Amniotic stem cell (primary cell): ENCODE results near the gene FAM163A.

ENCODE experiments used
- DNase-seq: peaks from one replicate; lab custom pipeline; 2025; lab: John Stamatoyannopoulos, UW

Gene FAM163A

DNA sequence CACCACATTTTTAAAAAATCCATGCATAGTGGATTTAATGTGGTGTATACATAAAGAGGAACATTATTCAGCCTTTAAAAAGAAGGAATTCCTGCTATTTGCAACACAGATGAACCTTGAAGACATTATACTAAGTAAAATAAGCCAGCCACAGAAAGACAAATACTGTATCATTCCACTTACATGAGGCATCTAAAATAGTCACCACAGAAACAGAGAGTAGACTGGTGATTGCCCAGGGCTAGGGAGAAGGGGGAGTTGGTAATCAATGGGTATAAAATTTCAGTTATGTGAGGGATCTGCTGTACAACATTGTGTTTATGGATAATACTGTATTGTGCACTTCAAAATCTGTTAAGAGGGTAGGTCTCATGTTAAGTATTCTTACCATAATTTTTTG is 10.0 kb downstream of the FAM163A start:
- no peak for DNase-seq

DNA sequence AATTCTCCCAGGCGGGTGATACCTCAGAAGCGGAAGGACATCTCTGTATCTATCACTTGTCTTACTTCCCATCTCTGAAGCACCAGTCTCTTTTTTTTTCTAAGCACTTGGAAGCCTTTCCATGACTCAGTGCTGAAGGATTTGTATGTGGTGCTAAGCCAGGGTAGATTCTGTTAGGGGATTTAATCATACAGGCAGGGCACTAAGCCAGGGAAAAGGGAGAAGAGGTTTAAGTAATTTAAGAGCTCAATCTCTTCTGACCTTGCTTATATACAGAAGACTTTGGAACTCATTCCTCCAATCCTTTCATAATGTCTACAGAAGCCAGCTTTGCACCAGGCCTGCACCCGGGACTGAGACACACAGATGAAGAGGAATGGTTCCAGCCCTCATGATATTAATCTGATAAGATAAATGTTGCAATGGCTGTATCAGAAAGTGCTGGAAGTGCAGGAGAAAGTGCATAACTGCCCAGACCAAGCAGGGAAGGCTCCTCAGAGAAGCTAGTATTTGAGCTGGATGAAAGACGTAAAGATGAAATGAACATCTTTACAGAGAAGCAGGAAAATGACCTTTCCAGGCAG is 11.0 kb downstream of the FAM163A start:
- DNase-seq: peak; percentile 42

GRCh38 chr1:179757933-179758332 is 14.8 kb downstream of the FAM163A start:
- no peak for DNase-seq

DNA sequence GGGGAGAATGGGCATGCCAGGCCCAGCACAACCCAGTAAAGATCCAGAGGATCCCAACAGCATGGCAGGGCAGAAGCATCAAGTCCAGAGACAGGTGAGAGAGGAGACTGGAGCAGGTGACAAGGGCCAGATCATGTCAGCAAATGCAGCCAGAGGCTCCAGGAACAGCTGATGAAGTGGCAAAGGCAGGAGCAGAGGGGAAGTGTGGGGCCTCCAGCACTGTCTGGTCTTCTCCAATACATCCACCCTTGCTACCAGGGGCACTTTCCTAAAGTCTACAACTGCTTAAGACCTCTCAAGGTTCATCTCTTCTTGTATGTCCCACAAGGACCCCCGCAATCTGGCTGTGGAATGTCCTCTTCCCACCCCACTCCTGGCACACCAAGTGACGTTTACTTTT is 17.4 kb downstream of the FAM163A start:
- no peak for DNase-seq

GRCh38 chr1:179761296-179761695 is 18.2 kb downstream of the FAM163A start:
- no peak for DNase-seq

GRCh38 chr1:179761846-179762640 is 19.0 kb downstream of the FAM163A start:
- DNase-seq: no peak

- no peak for DNase-seq
Observed at GRCh38 chr1:179767177-179767581, 24.1 kb downstream of the FAM163A start.

DNA sequence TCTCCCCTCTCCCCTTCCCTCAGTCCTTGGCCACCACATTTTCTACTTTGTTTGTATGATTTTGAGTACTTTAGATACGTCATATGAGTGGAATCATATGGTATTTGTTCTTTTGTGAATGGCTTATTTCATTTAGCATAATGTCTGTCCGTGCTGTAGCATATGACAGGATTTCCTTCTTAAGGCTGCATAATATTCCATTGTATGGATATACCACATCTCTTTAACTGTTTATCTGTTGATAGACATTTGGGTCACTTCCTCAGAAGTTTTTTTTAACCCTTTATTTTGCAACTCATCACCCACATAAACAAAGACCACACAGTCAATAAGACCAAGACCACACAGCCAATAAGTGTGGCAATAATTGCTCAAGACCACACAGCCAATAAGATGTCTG is 24.9 kb downstream of the FAM163A start:
- no peak for DNase-seq

GRCh38 chr1:179770887-179771502 is 27.9 kb downstream of the FAM163A start:
- DNase-seq: no peak

DNA sequence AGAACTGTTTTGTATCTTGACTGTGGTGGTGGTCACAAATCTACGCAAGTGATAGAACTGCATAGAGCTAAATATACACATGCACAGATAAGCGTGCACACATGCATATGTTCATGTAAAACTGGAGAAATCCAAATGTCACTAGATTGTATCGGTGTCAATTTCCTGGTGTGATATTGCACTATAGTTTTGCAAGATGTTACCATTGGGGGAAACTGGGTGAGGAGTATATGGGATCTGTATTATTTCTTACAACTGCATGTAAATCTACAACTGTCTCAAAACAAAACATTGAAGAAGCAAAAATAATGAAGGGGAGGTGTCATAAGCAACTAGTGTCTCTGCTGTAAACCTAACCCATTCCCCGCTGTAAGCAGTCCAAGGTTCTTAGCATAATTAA is 30.2 kb downstream of the FAM163A start:
- DNase-seq: no peak

- no peak for DNase-seq
Observed at GRCh38 chr1:179774000-179774399, 30.9 kb downstream of the FAM163A start.

GRCh38 chr1:179774566-179774965 is 31.5 kb downstream of the FAM163A start:
- no peak for DNase-seq

DNA sequence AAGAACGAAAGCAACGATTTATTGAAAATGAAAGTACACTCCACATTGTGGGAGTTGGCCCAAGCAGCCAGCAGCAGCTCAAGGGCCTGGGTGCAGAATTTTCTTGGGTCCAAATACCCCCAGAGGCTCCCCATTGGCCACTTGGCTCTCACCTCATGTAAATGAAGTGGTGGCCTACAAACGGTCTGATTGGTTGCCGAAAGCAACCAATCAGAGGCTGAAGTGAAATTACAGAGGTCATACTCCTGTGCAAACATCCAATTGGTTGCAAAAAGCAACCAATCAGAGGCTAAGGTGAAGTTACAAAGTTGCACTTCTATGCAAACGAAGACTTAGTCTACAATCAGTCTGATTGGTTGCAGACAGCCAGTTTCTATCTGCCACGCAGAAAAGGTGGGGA is 31.9 kb downstream of the FAM163A start:
- DNase-seq: no peak

GRCh38 chr1:179776831-179777230 is 33.7 kb downstream of the FAM163A start:
- no peak for DNase-seq

DNA sequence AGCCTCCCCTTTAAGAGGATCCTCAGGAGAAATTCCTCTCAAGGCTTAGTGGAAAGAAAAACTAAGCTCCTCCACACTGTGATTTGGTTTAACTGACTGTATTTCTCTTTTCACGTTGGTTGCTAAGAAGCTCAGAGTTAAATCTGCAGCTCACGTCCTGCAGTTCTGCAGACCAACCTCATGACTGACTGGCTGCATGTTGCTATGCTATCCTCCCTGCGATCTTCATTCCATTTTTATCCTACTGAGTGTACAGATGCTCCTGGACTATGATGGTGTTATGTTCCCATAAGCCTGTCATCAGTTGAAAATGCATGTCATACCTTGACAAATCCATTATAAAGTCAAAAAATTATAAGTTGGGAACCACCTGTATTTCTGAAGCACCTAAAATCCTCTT is 34.6 kb downstream of the FAM163A start:
- DNase-seq: no peak

GRCh38 chr1:179779645-179780272 is 36.7 kb downstream of the FAM163A start:
- no peak for DNase-seq

GRCh38 chr1:179781962-179782361 is 38.9 kb downstream of the FAM163A start:
- DNase-seq: no peak

GRCh38 chr1:179785031-179785431 is 41.9 kb downstream of the FAM163A start:
- no peak for DNase-seq

DNA sequence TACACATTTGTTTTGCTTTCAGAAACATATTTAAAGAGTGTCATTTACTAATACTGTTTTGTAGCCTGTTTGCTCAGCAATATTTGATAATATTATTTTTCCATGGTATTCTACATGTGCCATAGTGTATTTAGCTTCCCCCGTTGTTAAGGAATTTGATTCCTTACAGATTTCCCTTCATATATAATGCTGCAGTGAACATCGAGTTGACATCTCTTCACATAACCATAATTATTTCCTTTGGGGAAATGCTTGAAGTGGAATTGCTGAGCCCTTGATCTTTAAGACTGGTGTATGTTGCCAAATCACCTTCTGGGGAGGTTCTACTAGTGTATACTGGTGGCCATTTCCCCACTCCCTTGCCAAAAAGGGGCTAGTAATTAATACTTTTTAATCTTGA is 42.6 kb downstream of the FAM163A start:
- DNase-seq: no peak

DNA sequence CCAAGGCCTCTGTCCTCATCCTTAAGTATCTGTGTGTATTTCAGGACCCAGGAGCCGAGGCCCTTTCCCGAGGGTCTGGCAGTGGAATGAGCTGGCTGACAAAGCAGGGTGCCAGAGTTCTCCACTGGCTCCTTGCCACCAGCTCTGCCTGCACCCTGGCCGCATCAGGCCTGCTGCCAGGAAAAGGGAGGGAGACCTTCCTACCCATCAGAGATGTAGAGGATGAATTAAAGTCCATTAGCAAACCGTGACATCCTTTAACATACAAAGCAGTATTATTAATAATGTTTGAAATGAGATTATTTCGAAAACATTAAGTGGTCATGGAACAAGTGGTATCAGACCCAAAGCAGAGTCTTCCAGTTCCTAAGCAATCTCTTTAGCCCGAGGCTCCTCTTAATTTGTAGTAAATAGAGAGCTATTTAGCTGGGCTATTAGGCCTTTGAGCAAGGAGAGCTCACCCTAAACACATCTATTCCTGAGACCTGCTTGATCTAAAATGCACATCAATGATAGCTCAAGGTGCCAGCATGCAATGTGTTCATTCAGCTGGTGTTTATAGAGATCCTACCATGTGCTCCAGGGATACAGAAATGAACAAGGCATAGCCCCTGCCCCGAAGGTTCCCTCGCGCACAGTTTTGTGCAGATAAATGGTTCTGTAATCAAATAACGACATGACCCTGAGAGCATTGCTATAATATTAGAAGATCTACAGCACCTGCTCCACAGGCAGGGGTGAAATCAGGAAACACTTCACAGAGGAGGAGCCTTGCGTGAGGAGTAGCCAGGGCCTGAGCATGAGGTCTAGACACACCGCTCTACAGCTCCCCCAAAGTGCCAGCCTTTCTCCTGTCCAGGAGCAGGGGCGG is 44.0 kb downstream of the FAM163A start:
- DNase-seq: no peak

- DNase-seq: no peak
Observed at GRCh38 chr1:179788259-179788658, 45.2 kb downstream of the FAM163A start.

GRCh38 chr1:179793281-179793680 is 50.2 kb downstream of the FAM163A start:
- no peak for DNase-seq
